Mesenchymal stem cell (in vitro differentiated cells and primary cell): ENCODE measurements around the gene TPM4.
A peak's percentile ranks its signal among the peaks of the same experiment; 100 is the strongest.

Source experiments
- DNase-seq: peaks from one replicate; pipeline ENCODE4 v3.0.0-alpha.2; 2013
- H2AFZ ChIP-seq: one replicate; pipeline ENCODE4 v1.6.1; 2013; ENCODE audit warnings: low read depth, mild to moderate bottlenecking, control low read depth, inconsistent platforms, low read length, moderate library complexity
- H2AK5ac ChIP-seq: 2 replicates; pipeline ENCODE4 v1.6.1; 2013; ENCODE audit warnings: low read length, moderate library complexity, mild to moderate bottlenecking, inconsistent platforms; ENCODE audit not compliant: severe bottlenecking
- H2BK120ac ChIP-seq: one replicate; pipeline ENCODE4 v1.6.1; 2013; ENCODE audit warnings: low read depth, mild to moderate bottlenecking, inconsistent platforms, low read length, moderate library complexity
- H2BK12ac ChIP-seq, 2 experiments: one replicate each; pipeline ENCODE4 v1.6.1; 2013; ENCODE audit warnings: inconsistent platforms in 2 of 2, low read length in 2 of 2, mild to moderate bottlenecking in 2 of 2, moderate library complexity in 2 of 2, control low read depth in 1 of 2
- H2BK15ac ChIP-seq: one replicate; pipeline ENCODE4 v1.6.1; 2013; ENCODE audit warnings: mild to moderate bottlenecking, low read depth, inconsistent platforms; ENCODE audit not compliant: poor library complexity, severe bottlenecking
- H2BK5ac ChIP-seq: 2 replicates; pipeline ENCODE4 v1.6.1; 2013; ENCODE audit warnings: low read depth, mild to moderate bottlenecking, low read length, control low read depth, inconsistent platforms; ENCODE audit not compliant: poor library complexity, severe bottlenecking
- H3K14ac ChIP-seq, 2 experiments: one replicate each; pipeline ENCODE4 v1.6.1; 2013; ENCODE audit warnings: inconsistent platforms in 2 of 2, low read length in 2 of 2, control low read depth in 1 of 2, mild to moderate bottlenecking in 1 of 2, moderate library complexity in 1 of 2
- H3K18ac ChIP-seq, 2 experiments: one replicate each; pipeline ENCODE4 v1.6.1; 2013; ENCODE audit warnings: inconsistent platforms in 2 of 2, low read length in 2 of 2, control low read depth in 1 of 2, low read depth in 1 of 2, mild to moderate bottlenecking in 1 of 2
- H3K23ac ChIP-seq, 2 experiments: one replicate each; pipeline ENCODE4 v1.6.1; 2013; ENCODE audit warnings: inconsistent platforms in 2 of 2, low read length in 2 of 2, mild to moderate bottlenecking in 2 of 2, moderate library complexity in 2 of 2, control low read depth in 1 of 2
- H3K27ac ChIP-seq: 2 replicates; pipeline ENCODE4 v1.5.1; 2013; ENCODE audit warnings: mild to moderate bottlenecking, moderate library complexity, low read length, control low read depth, inconsistent platforms; ENCODE audit not compliant: poor library complexity, severe bottlenecking
- H3K27me3 ChIP-seq, 2 experiments: 2 replicates each; pipeline versions ENCODE4 v1.6.1 to v1.7.0; 2013; ENCODE audit warnings: low read length in 2 of 2, mild to moderate bottlenecking in 2 of 2, moderate library complexity in 2 of 2, control low read depth in 1 of 2, inconsistent platforms in 1 of 2; ENCODE audit not compliant: control insufficient read depth in 1 of 2, insufficient read depth in 1 of 2
- H3K36me3 ChIP-seq, 2 experiments: 2 replicates each; pipeline versions ENCODE4 v1.6.1 to v1.7.0; 2013; ENCODE audit warnings: low read length in 2 of 2, control low read depth in 1 of 2, inconsistent platforms in 1 of 2, low read depth in 1 of 2, mild to moderate bottlenecking in 1 of 2; ENCODE audit not compliant: insufficient read depth in 2 of 2, control insufficient read depth in 1 of 2
- H3K4ac ChIP-seq, 2 experiments: one replicate each; pipeline ENCODE4 v1.6.1; 2013; ENCODE audit warnings: inconsistent platforms in 2 of 2, low read length in 2 of 2, mild to moderate bottlenecking in 2 of 2, moderate library complexity in 2 of 2, control low read depth in 1 of 2, low read depth in 1 of 2
- H3K4me1 ChIP-seq: 2 replicates; pipeline ENCODE4 v1.6.1; 2013; ENCODE audit warnings: low read depth, low read length, control low read depth; ENCODE audit not compliant: control insufficient read depth, insufficient read depth
- H3K4me2 ChIP-seq: 2 replicates; pipeline ENCODE4 v1.6.1; 2013; ENCODE audit warnings: low read length, mild to moderate bottlenecking, inconsistent platforms; ENCODE audit not compliant: poor library complexity, severe bottlenecking
- H3K4me3 ChIP-seq, 2 experiments: 2 replicates each; pipeline versions ENCODE4 v1.5.1 to v1.7.0; 2013; ENCODE audit warnings: low read length in 2 of 2, mild to moderate bottlenecking in 2 of 2, control low read depth in 1 of 2, low read depth in 1 of 2; ENCODE audit not compliant: insufficient read depth in 1 of 2
- H3K79me1 ChIP-seq: replicated peaks from 2 replicates; pipeline ENCODE4 v1.6.1; 2013; ENCODE audit warnings: mild to moderate bottlenecking, control low read depth, low read length, inconsistent platforms; ENCODE audit not compliant: poor library complexity, severe bottlenecking
- H3K9ac ChIP-seq: 2 replicates; pipeline ENCODE4 v1.7.0; 2013; ENCODE audit warnings: mild to moderate bottlenecking, low read length, moderate library complexity
- H3K9me3 ChIP-seq: 2 replicates; pipeline ENCODE4 v1.7.0; 2013; ENCODE audit warnings: mild to moderate bottlenecking, low read length; ENCODE audit not compliant: control insufficient read depth
- H4K8ac ChIP-seq: one replicate; pipeline ENCODE4 v1.6.1; 2013; ENCODE audit warnings: inconsistent platforms, mild to moderate bottlenecking, low read length, moderate library complexity
- H4K91ac ChIP-seq: one replicate; pipeline ENCODE4 v1.6.1; 2013; ENCODE audit warnings: mild to moderate bottlenecking, low read length, inconsistent platforms
- WGBS: methylation state at CpG from one replicate; pipeline ENCODE4 v1.1.7; 2013; ENCODE audit warnings: mixed read lengths; 5-methylcytosine and 5-hydroxymethylcytosine counted together

The TPM4 gene

DNA sequence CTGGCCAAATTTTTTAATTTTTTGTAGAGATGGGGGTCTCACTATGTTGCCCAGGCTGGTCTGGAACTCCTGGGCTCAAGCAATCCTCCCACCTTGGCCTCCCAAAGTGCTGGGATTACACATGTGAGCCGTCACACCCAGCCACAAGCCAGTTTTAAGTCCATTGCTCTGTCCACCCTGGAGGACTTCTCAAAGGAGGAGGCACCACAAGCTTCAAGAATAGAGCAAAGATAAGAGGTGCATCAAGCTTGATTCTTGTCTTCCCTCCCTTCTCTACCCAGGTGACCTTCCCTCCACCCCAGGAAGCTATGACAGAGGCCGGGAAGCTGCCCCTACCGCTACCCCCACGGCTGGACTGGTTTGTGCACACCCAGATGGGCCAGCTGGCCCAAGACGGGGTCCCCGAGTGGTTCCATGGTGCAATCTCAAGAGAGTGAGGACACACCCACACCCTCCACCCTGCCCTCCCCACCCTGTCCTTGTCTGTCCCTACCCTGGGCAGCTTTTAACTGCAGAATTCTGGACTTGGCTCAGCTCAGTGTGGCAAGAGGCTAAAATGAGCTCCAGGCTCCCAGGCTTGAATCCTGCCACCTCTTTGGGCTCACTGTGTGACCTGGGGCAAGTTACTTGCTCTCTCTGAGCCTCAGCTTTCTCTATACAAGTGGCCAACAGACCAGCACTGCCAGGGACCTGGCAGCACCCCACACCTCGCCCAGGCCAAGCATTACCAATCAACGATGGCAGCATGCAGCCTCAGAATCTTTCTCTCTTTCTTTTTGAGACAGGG lies 72.3 kb downstream of the TPM4 start:
- WGBS: 95% methylated on average over 8 of the region's 8 CpGs
- no peak overlapping the region for H2BK12ac ChIP-seq
- no peak overlapping the region for H2BK15ac ChIP-seq
- no peak overlapping the region for H3K4me2 ChIP-seq
- no peak overlapping the region for H2BK5ac ChIP-seq
- H2BK120ac ChIP-seq: no peak overlapping the region
- no peak for DNase-seq
- no peak overlapping the region for H3K18ac ChIP-seq
- H3K27me3 ChIP-seq: peaks cover 3 to 8% of the 10 kb centered on the region in 2 experiments
- no peak overlapping the region for H3K4ac ChIP-seq
- no peak overlapping the region for H2AFZ ChIP-seq
- H3K4me3 ChIP-seq: no peak overlapping the region
- H3K9ac ChIP-seq: no peak overlapping the region
- peak overlapping the region in 1 of 2 experiments; percentile 78 for H3K23ac ChIP-seq
- H2AK5ac ChIP-seq: no peak overlapping the region
- H3K9me3 ChIP-seq: no peaks in the 10 kb centered on the region
- H3K4me1 ChIP-seq: peaks cover 1% of the 10 kb centered on the region
- H3K79me1 ChIP-seq: no peaks in the 10 kb centered on the region
- no peaks in the 10 kb centered on the region for H3K36me3 ChIP-seq
- H4K91ac ChIP-seq: no peak overlapping the region
- no peak overlapping the region for H4K8ac ChIP-seq
- no peak overlapping the region for H3K27ac ChIP-seq
- H3K14ac ChIP-seq: peak overlapping the region in 1 of 2 experiments; percentile 44
